Measurements from ENCODE around the gene WWC2.
A peak's percentile ranks its signal among the peaks of the same experiment; 100 is the strongest.

Gene WWC2

GRCh38 chr4:183098723-183099536 lies at the start of gene WWC2:
Gene WWC2 (plus strand): TSS chr4:183099257. CDS start chr4:183099492, 235 bp downstream.
- TF ChIP-seq CTCF (IDR thresholded peaks at IDR 0.05; ENCODE audit: low read depth, low read length, missing control alignments), result no peak
- peak; percentile 37 for DNase-seq (ENCODE audit: extremely low read depth, low read depth)
- H3K4me3 ChIP-seq (replicated peaks; ENCODE audit: low read depth, low read length), result peak within 1 kb of the TSS; percentile 85

GRCh38 chr4:183053681-183054080 lies 45.4 kb upstream of the WWC2 start:
- no peak for DNase-seq (ENCODE audit: extremely low read depth, low read depth)
- TF ChIP-seq CTCF (IDR thresholded peaks at IDR 0.05; ENCODE audit: low read depth, low read length, missing control alignments), result no peak
- no peak overlapping the region for H3K4me3 ChIP-seq (replicated peaks; ENCODE audit: low read depth, low read length)

DNA sequence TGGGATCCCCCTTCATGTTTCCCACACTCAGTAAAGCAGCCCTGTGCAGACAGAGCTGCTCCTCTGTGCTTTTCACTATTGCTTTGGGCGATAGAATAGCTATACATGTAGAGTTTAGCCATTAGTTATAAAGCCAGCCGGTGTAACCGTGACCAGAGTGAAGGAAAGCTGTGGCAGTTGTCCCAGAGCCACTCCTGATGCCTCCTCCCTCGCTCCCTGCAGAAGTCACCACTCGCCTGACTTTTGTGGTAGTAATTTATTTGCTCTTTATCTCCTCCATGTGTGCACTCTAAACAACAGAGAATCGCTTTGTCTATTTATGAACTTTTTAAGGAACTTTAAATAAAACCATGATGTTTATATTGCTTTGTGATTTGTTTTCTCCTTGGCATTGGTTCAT lies 41.8 kb upstream of the WWC2 start:
- TF ChIP-seq CTCF (IDR thresholded peaks at IDR 0.05; ENCODE audit: low read depth, low read length, missing control alignments), result no peak
- no peak overlapping the region for H3K4me3 ChIP-seq (replicated peaks; ENCODE audit: low read depth, low read length)
- DNase-seq (ENCODE audit: extremely low read depth, low read depth), result no peak

DNA sequence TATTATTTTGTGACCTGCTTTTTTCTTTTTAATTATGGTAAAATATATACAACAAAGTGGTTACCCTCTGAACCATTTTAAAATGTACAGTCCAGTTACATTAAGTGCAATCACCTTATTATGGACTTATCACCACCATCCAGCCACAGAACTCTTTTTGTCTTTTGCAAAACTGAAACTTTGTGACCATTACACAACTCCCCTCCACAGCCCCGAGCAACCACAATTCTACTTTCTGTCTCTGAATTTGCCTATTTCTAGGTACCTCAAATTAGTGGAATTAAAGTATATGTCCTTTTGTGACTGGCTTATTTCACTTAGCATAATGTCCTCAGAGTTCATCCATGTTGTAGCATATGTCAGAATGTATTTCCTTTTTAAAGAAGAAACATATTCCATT lies 39.3 kb upstream of the WWC2 start:
- no peak for TF ChIP-seq CTCF (IDR thresholded peaks at IDR 0.05; ENCODE audit: low read depth, low read length, missing control alignments)
- H3K4me3 ChIP-seq (replicated peaks; ENCODE audit: low read depth, low read length), result no peak overlapping the region
- no peak for DNase-seq (ENCODE audit: extremely low read depth, low read depth)

DNA sequence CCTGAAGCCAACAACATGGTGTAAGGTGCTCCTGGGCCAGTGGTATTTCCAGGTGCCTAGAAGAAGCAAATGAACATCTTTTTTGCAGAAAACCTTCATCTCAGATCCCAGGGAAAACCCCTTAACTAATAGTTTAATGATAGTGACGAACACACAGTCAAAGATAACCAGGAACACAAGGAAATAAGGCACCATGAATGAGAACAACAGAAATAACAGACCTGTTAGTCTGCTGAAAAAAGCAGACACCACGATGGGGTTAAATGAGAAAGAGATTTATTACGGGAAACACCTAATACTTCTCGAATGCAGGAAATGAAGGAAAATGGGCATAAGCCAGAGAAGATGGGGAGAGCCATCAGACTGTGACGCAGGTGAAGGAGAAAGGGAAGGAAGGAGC lies 30.6 kb upstream of the WWC2 start:
- DNase-seq (ENCODE audit: extremely low read depth, low read depth), result no peak
- H3K4me3 ChIP-seq (replicated peaks; ENCODE audit: low read depth, low read length), result no peak overlapping the region
- TF ChIP-seq CTCF (IDR thresholded peaks at IDR 0.05; ENCODE audit: low read depth, low read length, missing control alignments), result no peak

- no peak for TF ChIP-seq CTCF (IDR thresholded peaks at IDR 0.05; ENCODE audit: low read depth, low read length, missing control alignments)
- DNase-seq (ENCODE audit: extremely low read depth, low read depth), result no peak
- no peak overlapping the region for H3K4me3 ChIP-seq (replicated peaks; ENCODE audit: low read depth, low read length)
Measured at GRCh38 chr4:183071222-183071621, 27.8 kb upstream of the WWC2 start.

Data from HFF-Myc (cell line).